ENCODE data around the gene CD200R1. TPM values are rescaled to one million over a fixed set of nuclear protein-coding genes. Genes with fewer than 3 reads are reported as not detected.

The CD200R1 gene
- total RNA-seq, 3 donors from 2014 or later (not counting 1 experiment from before 2014, with no cell fraction given): 0.38 to 25.8 (median 1.7) TPM

- Histone ChIP-seq H3K9me3 (ENCODE audit: control insufficient read depth, insufficient read depth, low read length) (no peaks in the 10 kb centered on the region), H3K4me3 (ENCODE audit: low read length) (peak overlapping the region; percentile 75), H3K27ac (ENCODE audit: low read length) (peak overlapping the region; percentile 94), H3K27me3 (ENCODE audit: control insufficient read depth, insufficient read depth, low read length) (no peaks in the 10 kb centered on the region), H3K4me1 (ENCODE audit: control insufficient read depth, insufficient read depth, low read length) (peaks cover 10% of the 10 kb centered on the region), H3K36me3 (ENCODE audit: control insufficient read depth, insufficient read depth, low read length) (peaks cover 26% of the 10 kb centered on the region)
- Mint-ChIP-seq H3K36me3 (no peaks in the 10 kb centered on the region), H3K27ac (peak overlapping the region; percentile 89 to 92), H3K4me3 (peak overlapping the region; percentile 94), H3K4me1 (peaks cover 34 to 41% of the 10 kb centered on the region in 2 donors), H3K9me3 (no peaks in the 10 kb centered on the region), H3K27me3 (ENCODE audit: low read depth in 2 of 2) (no peaks in the 10 kb centered on the region)
- WGBS (ENCODE audit: insufficient coverage): 15% methylated on average over 13 of the region's 13 CpGs
- DNase-seq: peak in 1 of 2 donors; percentile 51
- ATAC-seq: peak in 1 of 3 donors; percentile 4
- TF ChIP-seq CTCF (IDR thresholded peaks at IDR 0.05): no peak
- intact Hi-C loops (cut with micrococcal nuclease): loop anchor here (1.0 kb wide), 1 partner anchor 27 kb away; no protein-coding TSS in a partner anchor
These were observed 43.8 kb upstream of the CD200R1 start for GRCh38 chr3:113018536-113019181.

- peak overlapping the region; percentile 69 to 92 for H3K27ac Mint-ChIP-seq
- Histone ChIP-seq H3K9me3 (ENCODE audit: control insufficient read depth, insufficient read depth, low read length) (no peaks in the 10 kb centered on the region), H3K27ac (ENCODE audit: low read length) (no peak overlapping the region), H3K4me3 (ENCODE audit: low read length) (no peak overlapping the region), H3K36me3 (ENCODE audit: control insufficient read depth, insufficient read depth, low read length) (peaks cover 70% of the 10 kb centered on the region), H3K27me3 (ENCODE audit: control insufficient read depth, insufficient read depth, low read length) (no peaks in the 10 kb centered on the region), H3K4me1 (ENCODE audit: control insufficient read depth, insufficient read depth, low read length) (peaks cover 2% of the 10 kb centered on the region)
- TF ChIP-seq CTCF (IDR thresholded peaks at IDR 0.05): no peak
- DNase-seq (no peak), ATAC-seq (no peak)
- no peaks in the 10 kb centered on the region for H3K9me3 Mint-ChIP-seq
- intact Hi-C loops (cut with micrococcal nuclease): no loop called here
- H3K4me3 Mint-ChIP-seq: no peak overlapping the region
- H3K27me3 Mint-ChIP-seq (ENCODE audit: low read depth in 2 of 2): no peaks in the 10 kb centered on the region
- H3K4me1 Mint-ChIP-seq: peaks cover 19 to 35% of the 10 kb centered on the region in 2 donors
- peaks cover 16% of the 10 kb centered on the region for H3K36me3 Mint-ChIP-seq
These were observed 38.7 kb upstream of the CD200R1 start for GRCh38 chr3:113013593-113013992.

- peaks cover 24 to 39% of the 10 kb centered on the region in 2 donors for H3K4me1 Mint-ChIP-seq
- no peaks in the 10 kb centered on the region for H3K27me3 Mint-ChIP-seq (ENCODE audit: low read depth in 2 of 2)
- Histone ChIP-seq H3K27ac (ENCODE audit: low read length) (no peak overlapping the region), H3K9me3 (ENCODE audit: control insufficient read depth, insufficient read depth, low read length) (no peaks in the 10 kb centered on the region), H3K27me3 (ENCODE audit: control insufficient read depth, insufficient read depth, low read length) (no peaks in the 10 kb centered on the region), H3K36me3 (ENCODE audit: control insufficient read depth, insufficient read depth, low read length) (peaks cover 92% of the 10 kb centered on the region), H3K4me3 (ENCODE audit: low read length) (no peak overlapping the region), H3K4me1 (ENCODE audit: control insufficient read depth, insufficient read depth, low read length) (peaks cover under 1% of the 10 kb centered on the region)
- no peak overlapping the region for H3K4me3 Mint-ChIP-seq
- intact Hi-C loops (cut with micrococcal nuclease): no loop called here
- WGBS (ENCODE audit: insufficient coverage): 91% methylated on average over 2 of the region's 3 CpGs
- peaks cover 44% of the 10 kb centered on the region for H3K36me3 Mint-ChIP-seq
- no peaks in the 10 kb centered on the region for H3K9me3 Mint-ChIP-seq
- no peak for DNase-seq
- TF ChIP-seq CTCF (IDR thresholded peaks at IDR 0.05): no peak
- H3K27ac Mint-ChIP-seq: no peak overlapping the region
- no peak for ATAC-seq
These were observed 33.2 kb upstream of the CD200R1 start for GRCh38 chr3:113008117-113008516.
